HEK293 (cell line): ENCODE measurements around the gene ITGB1BP1.

Experiments
- CTCF ChIA-PET: fragments of 350-600 bp; formaldehyde crosslinking; extraction: SDS; loops from one replicate; lab custom pipeline; 2021; ENCODE audit warnings: antibody characterized with exemption; lab: Yijun Ruan, JAX
- POLR2A ChIA-PET: fragments of 300-600 bp; formaldehyde crosslinking; extraction: SDS; loops from one replicate; lab custom pipeline; 2020; ENCODE audit warnings: antibody characterized with exemption, inconsistent platforms; lab: Yijun Ruan, JAX
- H3K27ac ChIP-seq: fragments of 200-500 bp; sonication (Bioruptor generic); 2 replicates; pipeline ENCODE4 v1.5.1; 2014; ENCODE audit warnings: low read depth, low read length, control low read depth, inconsistent platforms; ENCODE audit errors: extremely low read depth
- H3K36me3 ChIP-seq, 2 experiments: fragments of 200-500 bp in 1 of 2; sonication (Bioruptor generic) in 1 of 2; 1 replicate in 1 of 2; 2 replicates in 1 of 2; pipeline ENCODE4 v1.5.1; 2014 to 2017; ENCODE audit warnings: inconsistent platforms in 2 of 2, low read length in 2 of 2; ENCODE audit not compliant: control insufficient read depth in 2 of 2, insufficient read depth in 1 of 2
- H3K4me1 ChIP-seq: fragments of 200-500 bp; sonication (Bioruptor generic); 2 replicates; pipeline ENCODE4 v1.5.1; 2014; ENCODE audit warnings: mild to moderate bottlenecking, low read length, inconsistent platforms; ENCODE audit not compliant: control insufficient read depth, insufficient read depth
- H3K4me3 ChIP-seq: 2 replicates; pipeline ENCODE4 v1.5.1; 2011; ENCODE audit warnings: low read depth, mild to moderate bottlenecking, control low read depth, low read length, moderate library complexity
- H3K9me3 ChIP-seq: fragments of 200-500 bp; sonication (Bioruptor generic); 2 replicates; pipeline ENCODE4 v1.5.1; 2014; ENCODE audit warnings: low read depth, low read length, inconsistent platforms; ENCODE audit not compliant: control insufficient read depth, insufficient read depth
- KLF1 ChIP-seq: fragments of 450-650 bp; formaldehyde crosslinking; IDR thresholded peaks from 2 replicates; pipeline ENCODE4 v1.5.1; 2016; ENCODE audit warnings: missing biosample characterization, missing genetic modification characterization
- KLF9 ChIP-seq: fragments of 450-650 bp; formaldehyde crosslinking; IDR thresholded peaks from 2 replicates; pipeline ENCODE4 v1.5.1; 2016; ENCODE audit warnings: missing biosample characterization, missing genetic modification characterization, low read depth
- MEIS1 ChIP-seq: sonication (generic); formaldehyde crosslinking; IDR thresholded peaks from 2 replicates; pipeline ENCODE4 v1.8.1; 2022; ENCODE audit warnings: missing genetic modification reagents, mild to moderate bottlenecking, borderline replicate concordance
- PRDM2 ChIP-seq: fragments of 450-650 bp; formaldehyde crosslinking; IDR thresholded peaks from 2 replicates; pipeline ENCODE4 v1.5.1; 2016; ENCODE audit warnings: missing biosample characterization, missing genetic modification characterization, borderline replicate concordance
- SALL2 ChIP-seq: fragments of 450-650 bp; formaldehyde crosslinking; IDR thresholded peaks from 2 replicates; pipeline ENCODE4 v1.5.0; 2017; ENCODE audit warnings: missing biosample characterization, mild to moderate bottlenecking, missing genetic modification characterization, borderline replicate concordance
- SCRT1 ChIP-seq: fragments of 450-650 bp; formaldehyde crosslinking; IDR thresholded peaks from 2 replicates; pipeline ENCODE4 v1.5.1; 2016; ENCODE audit warnings: missing biosample characterization, missing genetic modification characterization, borderline replicate concordance
- SCRT2 ChIP-seq: fragments of 450-650 bp; formaldehyde crosslinking; IDR thresholded peaks from 2 replicates; pipeline ENCODE4 v1.5.1; 2016; ENCODE audit warnings: missing biosample characterization, missing genetic modification characterization
- ZBTB1 ChIP-seq: fragments of 450-650 bp; formaldehyde crosslinking; IDR thresholded peaks from 2 replicates; pipeline ENCODE4 v1.5.1; 2016; ENCODE audit warnings: missing biosample characterization, missing genetic modification characterization
- ZBTB21 ChIP-seq: fragments of 450-650 bp; formaldehyde crosslinking; IDR thresholded peaks from 2 replicates; pipeline ENCODE4 v1.5.1; 2017; ENCODE audit warnings: missing biosample characterization, missing genetic modification characterization
- ZEB2 ChIP-seq: fragments of 450-650 bp; formaldehyde crosslinking; IDR thresholded peaks from 2 replicates; pipeline ENCODE4 v1.5.1; 2016; ENCODE audit warnings: missing biosample characterization, missing genetic modification characterization
- ZFP41 ChIP-seq: fragments of 450-650 bp; formaldehyde crosslinking; IDR thresholded peaks from 2 replicates; pipeline ENCODE4 v1.5.1; 2016; ENCODE audit warnings: missing biosample characterization, missing genetic modification characterization, borderline replicate concordance
- ZIC2 ChIP-seq: fragments of 450-650 bp; formaldehyde crosslinking; IDR thresholded peaks from 2 replicates; pipeline ENCODE4 v1.5.1; 2016; ENCODE audit warnings: missing biosample characterization, missing genetic modification characterization
- ZNF23 ChIP-seq: fragments of 450-650 bp; formaldehyde crosslinking; IDR thresholded peaks from 2 replicates; pipeline ENCODE4 v1.5.1; 2016; ENCODE audit warnings: missing biosample characterization, missing genetic modification characterization, borderline replicate concordance
- ZNF24 ChIP-seq: fragments of 450-650 bp; formaldehyde crosslinking; IDR thresholded peaks from 2 replicates; pipeline ENCODE4 v1.5.1; 2016; ENCODE audit warnings: missing biosample characterization, missing genetic modification characterization
- ZNF335 ChIP-seq: fragments of 450-650 bp; formaldehyde crosslinking; conservative IDR thresholded peaks from 2 replicates; pipeline ENCODE4 v1.5.1; 2016; ENCODE audit warnings: missing biosample characterization, missing genetic modification characterization
- ZNF366 ChIP-seq: fragments of 450-650 bp; formaldehyde crosslinking; conservative IDR thresholded peaks from 2 replicates; pipeline ENCODE4 v1.5.1; 2016; ENCODE audit warnings: missing biosample characterization, missing genetic modification characterization
- ZNF555 ChIP-seq: fragments of 450-650 bp; formaldehyde crosslinking; conservative IDR thresholded peaks from 2 replicates; pipeline ENCODE4 v1.5.1; 2017; ENCODE audit warnings: missing biosample characterization, mild to moderate bottlenecking, missing genetic modification characterization, inconsistent platforms
- ZNF558 ChIP-seq: fragments of 450-650 bp; formaldehyde crosslinking; IDR thresholded peaks from 2 replicates; pipeline ENCODE4 v1.5.1; 2016; ENCODE audit warnings: missing biosample characterization, missing genetic modification characterization
- ZNF585B ChIP-seq: fragments of 450-650 bp; formaldehyde crosslinking; IDR thresholded peaks from 2 replicates; pipeline ENCODE4 v1.5.1; 2016; ENCODE audit warnings: missing biosample characterization, missing genetic modification characterization
- ZNF624 ChIP-seq: fragments of 450-650 bp; formaldehyde crosslinking; IDR thresholded peaks from 2 replicates; pipeline ENCODE4 v1.5.1; 2017; ENCODE audit warnings: missing biosample characterization, missing genetic modification characterization
- ZNF777 ChIP-seq: fragments of 450-650 bp; formaldehyde crosslinking; IDR thresholded peaks from 2 replicates; pipeline ENCODE4 v1.5.1; 2017; ENCODE audit warnings: missing biosample characterization, missing genetic modification characterization, borderline replicate concordance
- ZSCAN16 ChIP-seq: fragments of 450-650 bp; formaldehyde crosslinking; IDR thresholded peaks from 2 replicates; pipeline ENCODE4 v1.5.1; 2016; ENCODE audit warnings: missing biosample characterization, missing genetic modification characterization
- TF ChIP-seq, protein P1 (sequence below): fragments of 450-650 bp; formaldehyde crosslinking; IDR thresholded peaks from 2 replicates; pipeline ENCODE4 v1.5.1; 2016; ENCODE audit warnings: missing biosample characterization, missing genetic modification characterization
- TF ChIP-seq, protein P2 (sequence below): fragments of 450-650 bp; formaldehyde crosslinking; IDR thresholded peaks from 2 replicates; pipeline ENCODE4 v1.5.1; 2016; ENCODE audit warnings: missing biosample characterization, missing genetic modification characterization

The ITGB1BP1 gene

DNA sequence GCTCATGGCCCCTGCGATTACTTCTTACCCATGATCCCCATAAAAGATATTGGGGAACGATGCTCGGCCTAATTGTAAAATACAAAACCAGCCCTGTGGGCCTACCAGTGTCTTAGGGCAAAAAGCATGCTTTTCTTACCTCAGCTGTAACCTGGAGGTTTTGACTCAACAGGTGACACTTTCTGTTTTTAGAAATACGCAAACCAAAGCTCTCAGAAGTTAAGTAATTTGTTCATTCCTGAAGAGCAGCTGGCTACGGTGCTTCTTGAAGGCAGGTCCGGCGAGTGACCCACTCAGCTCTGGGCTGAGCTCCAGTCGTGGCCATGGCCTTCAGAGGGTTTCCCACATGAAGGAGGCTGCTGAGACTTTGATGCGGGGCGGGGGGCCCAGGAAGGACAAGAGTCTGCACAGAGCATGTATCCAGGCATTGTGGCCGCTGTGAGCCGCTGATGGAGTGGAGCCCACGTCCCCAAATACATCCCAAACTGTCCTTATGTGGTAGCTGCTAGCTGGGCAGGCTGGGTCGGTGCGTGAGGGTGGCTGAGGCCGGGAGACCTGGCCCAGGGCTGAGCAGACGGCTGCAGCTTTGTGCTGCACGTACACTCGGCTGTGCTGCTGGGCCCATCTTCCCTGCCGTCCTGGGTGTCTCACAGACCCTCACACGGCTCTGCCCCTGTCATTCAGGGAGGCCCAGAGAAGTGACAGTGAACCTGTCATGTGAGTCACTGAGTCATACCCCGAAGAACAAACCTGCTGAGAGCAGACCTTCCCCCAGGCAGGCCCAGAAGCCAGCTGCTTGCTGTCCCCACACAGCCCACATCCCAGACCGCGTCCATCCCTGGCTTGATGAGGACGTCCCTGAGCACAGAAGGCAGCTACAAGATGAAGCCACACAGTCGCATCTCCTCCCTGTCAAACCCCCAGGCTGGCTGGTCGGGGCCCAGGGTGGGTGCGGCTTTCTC, 34.1 kb downstream of the ITGB1BP1 start:
- no peaks in the 10 kb centered on the region for H3K9me3 ChIP-seq
- peaks cover 0 to 56% of the 10 kb centered on the region in 2 experiments; a peak in 1 of 3 replicates for H3K36me3 ChIP-seq
- CTCF ChIA-PET, result no interaction called here
- no peaks in the 10 kb centered on the region for H3K4me1 ChIP-seq
- no peak overlapping the region for H3K4me3 ChIP-seq
- H3K27ac ChIP-seq, result no peak overlapping the region
- POLR2A ChIA-PET, result no interaction called here
- no peak for TF ChIP-seq ZNF624 (tag by site-specific recombination)
- TF ChIP-seq MEIS1 (CRISPR knock-in tag), result no peak
- TF ChIP-seq SCRT2 (tag by site-specific recombination), result peak; percentile 76
- TF ChIP-seq ZNF366 (tag by site-specific recombination), result no peak
- no peak for TF ChIP-seq ZNF558 (tag by site-specific recombination)

DNA sequence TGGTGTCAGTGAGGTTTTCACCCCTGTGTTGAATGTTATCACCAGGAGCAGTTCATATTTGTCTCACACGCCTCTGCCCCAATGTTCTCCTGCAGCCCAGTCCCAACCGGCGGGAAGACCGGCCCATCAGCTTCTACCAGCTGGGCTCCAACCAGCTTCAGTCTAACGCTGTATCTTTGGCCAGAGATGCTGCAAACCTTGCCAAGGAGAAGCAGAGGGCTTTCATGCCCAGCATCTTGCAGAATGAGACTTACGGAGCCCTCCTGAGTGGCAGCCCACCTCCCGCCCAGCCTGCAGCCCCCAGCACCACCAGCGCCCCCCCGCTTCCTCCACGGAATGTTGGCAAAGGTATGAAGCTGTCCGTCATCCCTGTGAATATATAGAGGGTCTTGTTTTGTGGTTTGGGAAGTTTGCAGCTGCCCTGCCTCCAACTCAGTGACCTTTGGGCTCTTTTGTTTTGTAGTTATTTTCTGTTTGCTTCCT, 35.1 kb downstream of the ITGB1BP1 start:
- Histone ChIP-seq H3K4me1 (no peaks in the 10 kb centered on the region), H3K4me3 (no peak overlapping the region), H3K27ac (no peak overlapping the region), H3K9me3 (no peaks in the 10 kb centered on the region), H3K36me3 (peaks cover 0 to 56% of the 10 kb centered on the region in 2 experiments; a peak in 2 of 3 replicates)
- ChIA-PET POLR2A (no interaction called here), CTCF (no interaction called here)
- no peak for TF ChIP-seq KLF1 (tag by site-specific recombination)
- TF ChIP-seq ZNF585B (tag by site-specific recombination), result no peak
- no peak for TF ChIP-seq SCRT1
- TF ChIP-seq, protein P1, sequence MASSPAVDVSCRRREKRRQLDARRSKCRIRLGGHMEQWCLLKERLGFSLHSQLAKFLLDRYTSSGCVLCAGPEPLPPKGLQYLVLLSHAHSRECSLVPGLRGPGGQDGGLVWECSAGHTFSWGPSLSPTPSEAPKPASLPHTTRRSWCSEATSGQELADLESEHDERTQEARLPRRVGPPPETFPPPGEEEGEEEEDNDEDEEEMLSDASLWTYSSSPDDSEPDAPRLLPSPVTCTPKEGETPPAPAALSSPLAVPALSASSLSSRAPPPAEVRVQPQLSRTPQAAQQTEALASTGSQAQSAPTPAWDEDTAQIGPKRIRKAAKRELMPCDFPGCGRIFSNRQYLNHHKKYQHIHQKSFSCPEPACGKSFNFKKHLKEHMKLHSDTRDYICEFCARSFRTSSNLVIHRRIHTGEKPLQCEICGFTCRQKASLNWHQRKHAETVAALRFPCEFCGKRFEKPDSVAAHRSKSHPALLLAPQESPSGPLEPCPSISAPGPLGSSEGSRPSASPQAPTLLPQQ (tag by site-specific recombination), result no peak
- no peak for TF ChIP-seq PRDM2
- no peak for TF ChIP-seq ZEB2
- no peak for TF ChIP-seq ZNF777 (tag by site-specific recombination)
- TF ChIP-seq ZBTB21 (tag by site-specific recombination), result no peak
- TF ChIP-seq, protein P2, sequence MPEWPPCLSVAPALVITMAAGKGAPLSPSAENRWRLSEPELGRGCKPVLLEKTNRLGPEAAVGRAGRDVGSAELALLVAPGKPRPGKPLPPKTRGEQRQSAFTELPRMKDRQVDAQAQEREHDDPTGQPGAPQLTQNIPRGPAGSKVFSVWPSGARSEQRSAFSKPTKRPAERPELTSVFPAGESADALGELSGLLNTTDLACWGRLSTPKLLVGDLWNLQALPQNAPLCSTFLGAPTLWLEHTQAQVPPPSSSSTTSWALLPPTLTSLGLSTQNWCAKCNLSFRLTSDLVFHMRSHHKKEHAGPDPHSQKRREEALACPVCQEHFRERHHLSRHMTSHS (tag by site-specific recombination), result no peak
- no peak for TF ChIP-seq ZBTB1 (tag by site-specific recombination)
- TF ChIP-seq ZFP41 (tag by site-specific recombination), result no peak
- no peak for TF ChIP-seq ZIC2 (tag by site-specific recombination)
- no peak for TF ChIP-seq SALL2 (tag by site-specific recombination)
- TF ChIP-seq ZNF24 (tag by site-specific recombination), result no peak
- TF ChIP-seq ZNF23 (tag by site-specific recombination), result no peak
- no peak for TF ChIP-seq ZSCAN16 (tag by site-specific recombination)
- no peak for TF ChIP-seq ZNF555 (tag by site-specific recombination)
- no peak for TF ChIP-seq ZNF335 (tag by site-specific recombination)
- TF ChIP-seq KLF9 (tag by site-specific recombination), result no peak
